NCI-H2029 (cell line): Measurements from ENCODE around the gene TNS3.

Experiments
- DNase-seq: peaks from one replicate; lab custom pipeline; 2025; lab: John Stamatoyannopoulos, UW

TNS3 gene

DNA sequence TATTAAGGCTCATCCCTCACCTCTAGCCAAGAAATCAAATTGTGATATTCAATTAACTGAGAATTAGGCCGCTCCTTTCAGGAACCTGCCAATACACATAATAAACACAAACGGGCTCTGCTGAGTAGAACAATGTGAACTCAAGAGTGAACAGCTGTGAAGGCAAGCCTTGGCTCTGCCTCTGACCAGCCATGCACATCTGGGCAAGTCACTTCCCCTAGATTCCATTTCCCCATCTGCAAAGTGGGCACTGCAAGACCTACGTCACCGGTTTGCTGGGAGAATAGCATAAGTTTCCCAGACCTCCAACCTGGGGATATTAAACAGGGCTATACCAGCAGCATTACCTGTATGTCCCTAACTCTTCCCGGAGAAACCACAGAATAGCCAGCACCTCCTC lies 355.2 kb downstream of the TNS3 start:
- DNase-seq: no peak

DNA sequence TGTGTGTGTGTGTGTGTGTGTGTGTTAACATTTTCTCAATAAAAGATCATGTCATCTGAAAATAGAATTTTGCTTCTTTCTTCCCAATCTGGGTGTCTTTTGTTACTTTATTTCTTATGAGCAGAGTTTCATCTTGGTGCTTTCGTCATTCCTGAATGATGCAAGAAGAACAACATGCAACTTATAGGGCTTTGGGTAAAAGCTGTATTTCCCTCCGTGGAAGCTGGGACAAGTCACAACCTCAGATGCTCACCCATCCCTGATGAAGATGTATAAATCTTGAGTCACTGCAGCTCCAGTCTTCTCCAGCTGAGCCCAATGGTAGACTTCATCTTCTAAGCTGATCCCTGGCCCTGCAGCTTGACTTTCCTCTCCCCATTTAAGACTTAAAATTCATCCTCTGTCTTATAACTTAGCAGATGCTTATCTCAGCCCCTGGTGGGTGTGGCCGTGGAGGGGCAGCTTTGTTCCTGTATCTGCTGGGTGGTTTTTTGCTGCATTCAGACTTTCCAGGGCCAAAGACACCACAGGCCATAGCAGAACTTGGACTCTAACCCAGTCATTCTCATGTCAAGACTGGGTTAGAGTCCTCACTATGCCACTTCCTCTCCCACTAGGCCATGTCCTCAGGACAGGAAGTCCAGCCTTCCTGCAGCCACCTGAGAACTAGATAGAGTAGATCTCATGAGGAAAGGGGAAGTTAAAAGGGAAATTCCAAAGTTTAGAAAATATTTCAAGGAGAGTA lies 356.4 kb downstream of the TNS3 start:
- DNase-seq: no peak
